NCI-H748 (cell line): ENCODE measurements around the gene OR10G3.
A peak's percentile ranks its signal among the peaks of the same experiment; 100 is the strongest.

ENCODE experiments used
- DNase-seq: peaks from one replicate; lab custom pipeline; 2025; ENCODE audit not compliant: unreplicated experiment; lab: John Stamatoyannopoulos, UW

Gene OR10G3

DNA sequence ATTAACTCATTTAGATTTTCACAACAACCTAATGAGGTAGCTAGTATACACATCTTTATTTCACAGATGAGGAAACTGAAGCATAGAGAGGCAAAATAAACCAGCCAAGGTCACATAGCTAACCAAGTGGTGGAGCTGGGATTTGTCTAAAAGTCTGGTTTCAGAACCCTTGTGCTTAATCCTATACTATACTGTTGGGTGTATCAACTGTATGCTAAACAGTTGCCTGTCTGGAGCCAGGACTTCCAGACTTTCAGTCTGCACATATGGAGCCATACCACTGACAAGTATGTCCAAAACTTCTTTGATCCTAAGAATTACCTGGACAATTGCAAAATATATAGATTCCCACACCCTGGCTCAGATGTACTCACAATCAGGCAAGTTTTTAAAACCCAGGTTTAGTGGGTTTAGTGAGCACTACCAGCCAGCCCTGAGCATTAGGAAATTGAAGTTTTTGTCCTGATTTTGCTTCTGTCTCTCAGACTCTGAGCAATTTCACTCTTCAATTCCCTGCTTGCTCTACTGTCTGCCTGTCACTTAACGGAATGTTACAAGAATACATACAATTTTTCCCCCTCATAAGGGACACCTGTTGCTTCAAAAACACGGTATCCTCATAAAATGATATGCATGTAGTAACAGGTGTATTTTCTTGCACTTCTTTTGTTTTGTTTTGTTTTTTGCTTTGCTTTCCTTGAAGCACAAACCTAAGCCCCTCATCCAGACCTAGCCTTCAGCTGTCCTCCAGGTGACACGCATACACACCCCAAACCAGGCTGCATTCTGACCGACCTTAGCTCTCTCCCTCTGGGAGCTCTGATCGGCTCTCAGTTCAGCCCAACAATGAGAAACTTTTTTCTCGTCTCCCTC, 44.1 kb downstream of the OR10G3 start:
- no peak for DNase-seq

DNA sequence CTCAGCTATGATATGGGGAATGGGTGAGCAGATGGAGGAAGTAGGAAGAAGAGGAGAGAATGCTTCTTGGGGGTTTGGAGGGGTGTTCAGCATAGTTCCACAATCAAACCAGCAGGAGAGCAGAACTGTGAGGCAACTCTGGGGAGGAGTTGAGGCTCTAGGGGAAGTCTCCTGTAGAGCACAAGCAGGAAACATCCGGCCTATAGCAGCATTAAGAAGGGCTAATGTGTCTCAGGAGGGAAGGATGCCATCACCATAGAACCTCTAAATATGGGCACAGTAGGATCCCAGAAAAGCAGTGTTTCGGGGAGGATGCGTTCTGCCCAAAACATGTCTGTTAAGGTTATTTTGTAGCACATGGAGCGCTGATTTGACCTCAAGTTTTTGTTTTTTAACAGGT, 45.3 kb downstream of the OR10G3 start:
- no peak for DNase-seq

DNA sequence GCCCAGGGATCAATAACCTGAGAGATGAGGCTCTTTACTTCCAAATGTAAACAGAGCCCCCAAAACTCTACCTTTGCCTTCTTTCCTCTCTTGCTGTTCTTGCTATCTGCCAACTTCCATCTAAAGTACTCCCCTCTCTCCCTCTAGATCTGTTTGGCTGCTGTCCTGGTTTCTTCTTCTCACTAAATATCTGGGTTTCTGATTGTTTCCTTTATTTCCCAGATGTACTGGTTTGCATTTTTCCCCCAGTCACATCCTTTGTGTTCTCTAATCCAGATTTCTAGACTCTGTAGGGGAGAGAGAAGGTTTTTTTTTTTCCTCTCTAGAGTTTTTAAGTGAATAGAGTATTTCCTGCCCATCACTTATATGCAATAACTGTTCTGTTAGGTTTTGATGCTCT, 46.6 kb downstream of the OR10G3 start:
- DNase-seq, result no peak

DNA sequence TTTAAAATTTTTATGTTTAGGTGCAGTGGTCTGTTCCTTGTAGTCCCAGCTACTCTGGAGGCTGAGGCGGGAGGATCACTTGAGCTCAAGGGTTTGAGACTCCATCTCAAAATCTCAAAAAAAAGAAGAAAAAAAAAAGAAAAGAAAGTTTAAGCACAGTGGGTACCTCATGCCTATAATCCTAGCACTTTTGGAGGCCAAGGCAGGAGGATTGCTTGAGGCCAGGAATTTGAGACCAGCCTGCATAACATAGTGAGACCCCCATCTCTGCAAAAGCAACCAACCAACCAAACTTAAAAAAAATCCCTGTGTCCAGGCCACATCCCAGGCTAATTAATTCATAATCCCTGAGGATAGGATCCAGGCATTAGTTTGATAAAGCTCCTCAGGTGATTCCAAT, 50.4 kb downstream of the OR10G3 start:
- DNase-seq, result no peak

DNA sequence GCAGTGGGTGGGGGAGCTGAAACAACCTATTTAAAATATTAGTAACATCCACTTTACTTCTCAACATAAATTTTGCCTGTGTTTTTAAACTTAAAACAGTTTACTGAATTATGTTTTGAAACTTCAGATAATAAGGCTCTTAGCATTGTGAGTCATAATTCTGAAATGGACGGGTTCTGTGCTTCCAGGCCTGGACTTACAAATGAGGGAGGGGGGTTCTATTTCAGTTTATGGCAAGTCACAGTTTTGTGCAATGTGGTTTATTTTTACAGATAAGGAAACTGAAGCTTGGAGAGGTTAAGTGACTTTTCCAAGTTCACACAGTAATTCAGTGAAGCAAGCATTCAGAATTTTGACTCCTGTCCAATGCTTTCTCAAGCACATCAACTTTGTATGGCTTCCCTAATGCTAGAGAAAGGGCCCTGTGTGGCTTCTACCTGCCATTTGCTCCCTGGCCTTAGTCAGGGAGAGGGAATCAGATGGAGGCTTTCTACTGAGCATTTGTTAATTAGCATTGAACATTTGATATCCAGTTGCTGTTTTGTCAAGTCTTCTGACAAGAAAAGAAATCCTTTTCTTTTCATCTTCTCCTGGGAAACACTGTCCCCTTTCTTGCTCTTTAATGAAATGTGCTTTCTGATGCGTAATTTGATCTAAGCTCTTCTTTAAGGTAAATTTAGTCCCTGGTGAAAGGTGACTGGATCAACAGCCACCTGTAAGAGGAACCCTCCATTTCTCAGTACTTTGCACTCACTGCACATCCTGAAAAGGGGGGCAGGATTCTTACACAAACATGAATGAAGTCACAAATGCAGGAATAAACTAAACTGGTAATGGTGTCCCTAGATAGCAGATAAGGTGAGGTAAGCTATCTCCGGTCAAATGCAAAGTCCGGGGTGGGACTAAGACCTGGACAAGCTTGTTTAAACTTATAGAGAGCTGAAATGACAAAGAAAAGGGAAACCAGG, 51.2 kb downstream of the OR10G3 start:
- no peak for DNase-seq

DNA sequence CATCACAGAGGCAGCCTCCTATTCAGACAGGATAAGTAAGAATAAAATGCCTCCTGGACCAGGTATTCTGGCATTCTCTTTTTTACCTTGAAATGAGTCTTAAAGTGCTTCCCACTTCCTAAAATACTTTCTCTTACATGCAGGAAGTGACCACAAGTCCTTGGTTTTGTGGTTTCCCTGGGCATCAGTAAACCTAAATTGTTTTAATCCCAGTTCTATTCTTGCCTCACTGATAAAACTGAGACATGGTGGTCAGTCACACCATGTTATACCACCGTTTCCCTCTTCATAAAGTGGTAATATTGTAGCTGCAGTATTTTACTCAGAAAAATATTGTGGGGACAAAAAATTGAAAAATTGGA, 52.6 kb downstream of the OR10G3 start:
- DNase-seq, result no peak

DNA sequence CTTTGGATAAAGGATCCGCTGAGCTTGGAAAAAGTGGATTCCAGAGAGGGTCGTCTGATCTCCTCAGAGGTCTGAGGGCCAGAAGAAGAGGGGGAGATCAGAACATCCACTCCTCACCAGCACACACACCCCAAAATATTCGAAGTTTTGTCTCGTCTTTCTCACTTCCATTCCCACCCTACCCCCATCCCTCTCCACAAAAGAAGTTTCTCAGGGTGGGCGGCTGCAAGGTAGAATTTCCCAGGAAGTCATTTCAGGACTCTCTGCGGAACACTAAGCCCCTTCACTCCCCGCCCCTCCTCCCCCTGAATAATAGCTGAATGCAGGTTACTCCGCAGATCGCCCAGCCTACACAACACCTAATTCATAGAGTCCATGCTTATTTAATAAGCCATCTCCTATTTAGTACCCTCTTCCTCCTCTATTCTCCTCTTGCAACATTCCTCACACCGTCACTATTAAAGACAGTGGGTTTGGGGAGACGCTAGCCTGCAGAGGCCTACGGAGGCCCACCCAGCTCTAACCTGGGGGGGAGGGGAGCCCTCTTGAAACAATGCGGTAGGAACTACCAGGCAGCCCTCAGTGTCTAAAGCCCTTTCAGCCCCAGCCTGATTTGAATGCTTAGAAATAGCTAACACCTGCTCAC, 53.1 kb downstream of the OR10G3 start:
- peak; percentile 77 for DNase-seq

DNA sequence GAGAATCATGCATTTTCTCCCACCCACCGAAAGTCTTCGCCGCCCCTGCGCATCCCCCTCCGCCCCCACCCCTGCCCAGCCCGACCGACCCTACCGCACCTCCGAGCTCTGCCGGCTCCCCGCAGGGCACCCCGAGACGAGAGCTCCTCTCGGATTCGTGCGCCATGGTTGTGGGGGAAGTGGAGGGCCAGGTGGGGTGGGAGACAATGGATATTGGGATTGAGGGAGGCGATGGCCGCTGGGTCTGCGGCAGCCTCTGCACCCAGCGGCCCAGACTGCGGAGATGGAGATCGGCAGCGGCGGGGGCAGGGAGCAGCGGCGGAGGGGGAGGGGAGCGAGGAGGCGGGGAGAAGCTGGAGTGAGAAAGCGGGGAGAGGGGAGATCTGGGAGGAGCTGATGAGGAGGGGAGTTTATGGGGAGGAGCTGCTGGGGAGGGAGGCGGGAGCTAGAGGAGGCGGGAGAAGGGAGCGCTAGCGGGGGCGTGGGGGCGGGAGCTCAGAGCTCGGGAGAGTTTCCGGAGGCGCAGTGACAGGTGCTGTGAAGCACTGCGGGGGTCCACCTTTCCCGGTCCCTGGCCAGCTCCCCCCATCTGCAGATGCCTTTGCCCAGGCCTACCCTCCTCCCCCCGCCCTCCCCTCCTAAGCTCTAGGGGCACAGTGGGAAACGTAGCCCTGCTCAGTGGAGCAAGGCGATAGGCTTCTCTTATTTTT, 53.8 kb downstream of the OR10G3 start, which contains the start of gene SALL2:
TSS of gene SALL2 (minus strand) at position 385 of the 710 bp plus-strand sequence. CDS start at position 166, 219 bp downstream.
- peak; percentile 96 for DNase-seq

DNA sequence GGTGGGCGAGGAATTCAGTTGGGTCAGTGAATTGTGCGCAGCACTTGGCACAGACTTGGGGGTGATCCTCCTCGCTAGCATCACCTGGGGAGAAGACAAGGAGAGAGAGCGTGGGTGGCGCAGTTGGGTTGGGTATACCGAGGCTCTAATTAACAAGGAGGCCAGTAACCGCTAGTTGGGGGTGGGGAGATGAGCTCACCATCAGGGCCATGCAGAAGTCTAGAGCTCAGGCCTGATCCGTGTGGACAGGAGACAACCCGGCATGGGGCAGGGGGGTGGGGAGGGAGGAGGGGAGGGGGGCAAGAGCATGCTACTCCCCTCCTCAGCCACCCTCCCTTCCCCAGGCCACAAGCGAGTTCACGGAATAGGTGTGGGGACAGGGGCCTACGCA, 54.3 kb downstream of the OR10G3 start:
- peak; percentile 53 for DNase-seq

DNA sequence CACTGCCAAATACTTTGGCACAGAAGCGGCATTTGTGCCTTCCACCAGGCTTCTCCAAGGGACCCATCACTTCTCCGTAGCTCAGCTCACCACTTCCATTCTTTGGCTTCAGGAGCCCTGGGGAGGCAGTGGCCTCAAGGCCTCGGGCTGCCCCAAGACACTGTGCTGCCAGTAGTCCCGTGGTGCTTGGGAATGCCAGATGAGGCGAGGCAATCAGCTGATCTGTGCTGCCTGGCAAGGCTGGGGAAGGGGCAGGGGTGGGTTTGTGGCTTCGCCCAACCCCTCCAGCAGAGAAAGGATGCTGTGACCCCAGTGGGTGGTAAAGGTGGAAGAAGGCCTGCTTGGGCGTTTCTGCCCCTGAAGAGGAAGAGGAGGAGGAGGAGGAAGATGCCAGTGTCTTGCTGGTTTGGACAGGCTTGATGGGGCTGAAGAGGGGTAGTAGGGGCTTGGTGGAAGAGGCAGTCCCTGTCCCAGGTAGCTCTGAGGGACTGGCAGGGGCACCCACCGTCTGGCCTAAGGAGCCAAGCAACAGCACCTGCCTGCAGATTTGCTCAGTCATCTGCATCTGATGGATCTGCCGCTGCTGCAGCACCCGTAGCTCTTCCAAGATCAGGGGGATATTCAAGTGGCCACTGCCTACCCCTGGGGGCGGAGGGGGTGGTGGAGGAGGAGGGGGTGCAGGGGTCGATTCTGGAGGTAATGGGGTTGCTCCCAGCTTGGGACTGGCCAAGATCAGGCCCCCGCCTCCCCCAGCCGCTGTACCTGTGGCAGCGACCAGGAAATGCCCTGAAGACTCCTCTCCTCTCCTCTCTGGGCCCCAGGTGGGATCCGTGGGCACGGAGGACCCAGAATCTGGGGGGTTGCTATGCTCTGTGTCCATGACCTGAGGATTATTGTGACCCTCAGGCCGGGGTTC, 55.0 kb downstream of the OR10G3 start:
- no peak for DNase-seq

DNA sequence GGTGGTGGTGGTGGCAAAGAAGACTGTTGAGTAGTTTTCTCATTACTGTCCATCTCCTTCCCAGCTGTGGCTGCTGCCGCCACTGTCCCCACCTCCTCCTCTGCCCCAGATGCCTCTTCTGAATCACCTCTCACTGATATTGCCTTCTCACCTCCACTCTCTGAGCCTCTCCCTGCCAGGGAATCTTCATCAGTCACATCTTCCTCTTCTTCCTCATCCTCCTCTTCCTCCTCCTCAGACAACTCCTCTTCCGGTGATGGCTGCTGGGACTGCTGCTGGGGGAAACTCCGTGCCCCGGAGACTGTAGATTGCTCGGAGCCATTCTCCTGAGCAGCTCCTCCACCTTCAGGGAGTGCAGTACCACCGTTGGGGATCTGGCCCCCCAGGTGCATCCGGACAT, 56.7 kb downstream of the OR10G3 start:
- no peak for DNase-seq

DNA sequence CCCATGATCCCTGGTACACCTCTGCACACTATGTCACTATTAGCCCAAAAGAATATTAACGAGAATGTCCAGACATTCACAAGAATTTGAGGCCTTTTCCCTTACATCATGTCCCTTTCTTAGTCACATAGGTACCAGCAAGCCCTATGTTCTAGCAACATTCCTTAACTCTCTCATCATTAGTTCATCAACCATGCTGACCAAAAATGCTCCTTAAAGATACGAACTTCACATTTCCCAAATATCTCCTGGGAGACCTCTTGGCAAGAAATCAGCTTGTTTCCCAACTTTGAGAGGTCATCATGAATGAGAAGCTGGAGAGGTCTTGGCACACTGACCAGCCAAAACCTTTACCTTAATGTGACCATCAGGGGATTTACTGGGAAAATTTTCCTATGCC, 58.4 kb downstream of the OR10G3 start:
- no peak for DNase-seq

DNA sequence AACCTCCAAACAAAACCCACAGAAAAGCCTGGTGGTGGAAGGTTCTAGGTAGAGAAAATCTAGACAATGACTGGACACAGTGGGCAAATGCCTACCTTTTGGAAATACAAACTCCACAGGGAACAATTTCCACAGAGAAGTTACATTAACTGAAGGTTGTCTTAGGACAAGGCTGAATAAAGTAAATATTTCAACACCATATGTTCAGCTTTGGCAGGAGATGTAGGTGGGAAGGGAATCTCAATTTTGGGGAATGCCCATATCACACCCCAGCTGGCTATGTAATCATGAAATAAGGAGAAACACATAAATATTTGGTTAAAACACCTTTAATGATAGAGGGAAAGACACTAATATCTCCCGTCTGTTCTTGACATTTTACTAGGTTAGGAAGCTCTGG, 59.1 kb downstream of the OR10G3 start:
- no peak for DNase-seq

DNA sequence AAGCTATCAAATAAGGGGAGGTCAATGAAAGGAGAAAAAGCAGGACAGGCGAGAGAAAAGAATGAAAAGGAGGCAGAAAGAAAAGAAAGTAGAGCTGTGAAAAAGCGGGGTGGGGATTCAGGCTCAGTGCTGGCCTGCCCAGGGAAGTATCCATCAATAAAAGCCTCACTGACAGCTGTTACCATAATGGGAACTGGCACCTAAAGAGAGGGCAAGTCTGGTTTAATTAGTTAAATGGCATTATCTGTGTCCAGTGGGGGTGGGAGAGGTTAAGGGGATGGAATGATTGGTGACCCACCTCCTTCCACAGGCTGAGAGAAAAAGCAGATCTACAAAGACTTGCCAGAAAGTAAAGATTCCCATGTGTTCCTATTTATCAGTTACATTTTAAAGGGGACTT, 61.2 kb downstream of the OR10G3 start:
- DNase-seq, result no peak
